ENCODE data around the gene HOXC12. TPM values are rescaled to one million over a fixed set of nuclear protein-coding genes. Genes with fewer than 3 reads are reported as not detected.

HOXC12 gene
- polyA plus RNA-seq, 1 experiment = 0.06 TPM

DNA sequence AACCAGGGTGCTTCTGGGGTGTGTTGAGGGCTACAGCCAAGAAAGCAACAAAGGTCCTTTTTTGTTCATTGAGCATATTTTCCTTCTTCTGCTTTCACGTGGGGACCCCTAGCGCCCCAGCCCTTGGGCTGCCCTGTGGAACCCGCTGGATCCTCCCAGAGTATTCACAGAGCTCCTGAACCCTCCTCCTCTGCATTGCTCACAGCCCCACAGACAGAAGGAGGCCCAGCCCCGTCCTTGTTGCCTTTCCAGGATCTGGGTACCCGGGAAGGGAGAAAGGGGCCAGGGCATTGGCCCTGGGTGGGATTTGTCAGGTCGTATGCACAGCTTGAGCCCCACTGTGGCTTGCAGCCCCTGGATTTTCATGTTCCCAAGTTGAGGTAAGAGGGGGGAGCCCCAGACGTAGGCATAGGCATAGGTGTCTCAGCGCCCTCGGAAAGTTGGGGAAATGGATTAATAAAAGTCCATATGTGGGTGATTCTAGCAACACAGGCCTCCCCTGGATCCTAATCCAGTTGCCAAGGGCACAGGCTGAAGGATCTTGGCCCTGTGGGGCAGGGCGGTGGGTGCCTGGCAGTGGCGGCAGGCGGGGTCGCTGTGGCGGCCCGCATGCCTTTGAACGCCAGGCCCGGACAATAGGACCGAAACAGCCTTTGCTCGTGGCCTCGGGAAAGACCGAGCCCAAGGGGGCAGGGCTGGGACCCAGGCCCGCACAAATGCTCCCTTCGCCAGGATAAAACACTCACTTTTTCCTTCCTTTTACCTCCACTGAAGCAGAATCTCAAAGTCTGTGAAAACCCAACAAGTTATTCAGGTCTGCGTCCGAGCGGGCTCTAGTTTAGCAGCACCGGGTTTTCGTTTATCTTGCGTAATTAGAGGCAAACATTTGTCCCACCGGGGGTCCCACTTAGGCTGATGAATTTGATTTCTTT is 27.2 kb downstream of the HOXC12 start:
- ChIA-PET POLR2A (interaction anchor here (0.6 kb wide), 1 partner anchor 17 kb away, joined by 4 read pairs; no protein-coding TSS in a partner anchor), CTCF (interaction anchor here (0.7 to 2.0 kb wide), 4 partner anchors 194 to 219 kb away, joined by 3 to 8 read pairs (median 4); no protein-coding TSS in a partner anchor)
- Histone ChIP-seq H3K27me3 (ENCODE audit: control insufficient read depth, insufficient read depth, low read length) (no peaks in the 10 kb centered on the region), H3K36me3 (ENCODE audit: control insufficient read depth, insufficient read depth, low read length) (no peaks in the 10 kb centered on the region), H3K4me3 (ENCODE audit: low read depth, low read length) (peak overlapping the region; percentile 46)
- no peak for DNase-seq (ENCODE audit: low read depth)
- TF ChIP-seq, protein P1, sequence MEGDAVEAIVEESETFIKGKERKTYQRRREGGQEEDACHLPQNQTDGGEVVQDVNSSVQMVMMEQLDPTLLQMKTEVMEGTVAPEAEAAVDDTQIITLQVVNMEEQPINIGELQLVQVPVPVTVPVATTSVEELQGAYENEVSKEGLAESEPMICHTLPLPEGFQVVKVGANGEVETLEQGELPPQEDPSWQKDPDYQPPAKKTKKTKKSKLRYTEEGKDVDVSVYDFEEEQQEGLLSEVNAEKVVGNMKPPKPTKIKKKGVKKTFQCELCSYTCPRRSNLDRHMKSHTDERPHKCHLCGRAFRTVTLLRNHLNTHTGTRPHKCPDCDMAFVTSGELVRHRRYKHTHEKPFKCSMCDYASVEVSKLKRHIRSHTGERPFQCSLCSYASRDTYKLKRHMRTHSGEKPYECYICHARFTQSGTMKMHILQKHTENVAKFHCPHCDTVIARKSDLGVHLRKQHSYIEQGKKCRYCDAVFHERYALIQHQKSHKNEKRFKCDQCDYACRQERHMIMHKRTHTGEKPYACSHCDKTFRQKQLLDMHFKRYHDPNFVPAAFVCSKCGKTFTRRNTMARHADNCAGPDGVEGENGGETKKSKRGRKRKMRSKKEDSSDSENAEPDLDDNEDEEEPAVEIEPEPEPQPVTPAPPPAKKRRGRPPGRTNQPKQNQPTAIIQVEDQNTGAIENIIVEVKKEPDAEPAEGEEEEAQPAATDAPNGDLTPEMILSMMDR (IDR thresholded peaks at IDR 0.05; ENCODE audit: insufficient read depth, low read depth, low read length) = no peak

DNA sequence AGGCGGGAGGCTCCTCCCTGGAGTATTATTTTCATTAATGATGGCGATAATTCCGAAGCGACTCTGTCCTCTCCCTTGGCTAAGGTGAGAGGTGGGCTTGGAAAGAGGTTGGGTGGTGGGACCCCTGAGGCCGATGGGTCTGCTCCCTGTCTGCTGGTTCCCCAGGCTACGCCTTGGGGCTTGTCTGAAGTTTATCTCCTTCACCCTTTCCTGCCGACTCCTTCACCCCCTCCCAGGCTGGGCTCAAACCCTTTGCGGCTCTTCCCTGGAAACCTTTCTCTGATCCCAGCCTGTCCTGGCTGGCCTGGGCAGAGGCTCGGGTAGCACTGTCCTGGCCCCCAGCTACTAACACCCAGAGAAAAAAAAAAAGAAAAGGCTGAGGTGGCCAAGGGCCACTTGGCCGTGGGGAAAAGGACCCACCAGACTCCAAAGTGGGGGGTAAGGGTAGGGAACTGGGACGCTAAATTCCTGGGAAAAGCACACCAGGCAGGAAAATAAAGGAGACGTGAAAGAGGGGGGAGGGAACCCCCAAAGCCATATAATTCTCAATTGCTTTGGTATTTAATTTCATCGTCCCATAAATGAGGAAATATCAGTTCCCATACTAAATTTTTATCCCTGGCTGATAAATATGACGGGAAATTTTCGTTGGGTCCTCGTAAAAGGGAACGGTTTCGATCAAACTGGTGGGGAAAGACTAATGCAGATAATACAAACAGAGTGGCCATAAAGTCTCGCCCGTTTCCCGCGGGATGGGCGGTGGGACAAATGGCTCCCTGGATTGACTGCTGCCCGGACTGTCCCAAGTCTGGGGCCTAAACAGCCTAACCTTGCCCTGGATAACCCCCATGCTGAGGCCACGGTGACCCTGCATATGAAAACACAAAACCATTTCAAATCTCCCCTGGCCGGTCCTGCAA is 28.2 kb downstream of the HOXC12 start:
- peak overlapping the region; percentile 46 for H3K4me3 ChIP-seq (ENCODE audit: low read depth, low read length)
- ChIA-PET POLR2A (interaction anchor here (0.6 kb wide), 1 partner anchor 18 kb away, joined by 4 read pairs; no protein-coding TSS in a partner anchor), CTCF (interaction anchor here (1.4 kb wide), 1 partner anchor 209 kb away, joined by 4 read pairs; no protein-coding TSS in a partner anchor)

DNA sequence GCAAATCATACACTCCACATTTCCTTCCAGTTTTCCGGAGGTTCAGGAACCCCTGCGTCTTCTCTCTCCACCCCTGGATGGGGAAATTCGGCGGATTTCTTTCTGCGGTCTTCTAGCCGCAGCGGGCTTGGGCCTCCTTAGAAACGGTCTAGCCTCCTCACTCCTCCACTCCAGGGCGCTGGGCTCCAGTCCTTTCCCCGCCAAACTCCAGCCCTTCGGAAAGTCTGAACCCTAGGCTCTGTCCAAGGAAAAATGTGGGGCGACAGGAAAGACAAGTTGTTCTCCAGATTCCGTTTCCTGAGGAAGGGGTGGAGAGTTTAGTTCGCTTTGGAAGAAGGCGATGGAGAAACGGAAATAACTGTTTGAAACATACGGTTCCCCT is 28.9 kb downstream of the HOXC12 start:
- Histone ChIP-seq H3K36me3 (ENCODE audit: control insufficient read depth, insufficient read depth, low read length) (no peaks in the 10 kb centered on the region), H3K4me3 (ENCODE audit: low read depth, low read length) (peak overlapping the region; percentile 46)

More for the DNA sequence above, 28.2 kb downstream of the HOXC12 start:
- no peak for DNase-seq (ENCODE audit: low read depth)
- TF ChIP-seq, protein P1 (IDR thresholded peaks at IDR 0.05; ENCODE audit: insufficient read depth, low read depth, low read length) = no peak
- H3K36me3 ChIP-seq (ENCODE audit: control insufficient read depth, insufficient read depth, low read length) = no peaks in the 10 kb centered on the region
- H3K27me3 ChIP-seq (ENCODE audit: control insufficient read depth, insufficient read depth, low read length) = no peaks in the 10 kb centered on the region

DNA sequence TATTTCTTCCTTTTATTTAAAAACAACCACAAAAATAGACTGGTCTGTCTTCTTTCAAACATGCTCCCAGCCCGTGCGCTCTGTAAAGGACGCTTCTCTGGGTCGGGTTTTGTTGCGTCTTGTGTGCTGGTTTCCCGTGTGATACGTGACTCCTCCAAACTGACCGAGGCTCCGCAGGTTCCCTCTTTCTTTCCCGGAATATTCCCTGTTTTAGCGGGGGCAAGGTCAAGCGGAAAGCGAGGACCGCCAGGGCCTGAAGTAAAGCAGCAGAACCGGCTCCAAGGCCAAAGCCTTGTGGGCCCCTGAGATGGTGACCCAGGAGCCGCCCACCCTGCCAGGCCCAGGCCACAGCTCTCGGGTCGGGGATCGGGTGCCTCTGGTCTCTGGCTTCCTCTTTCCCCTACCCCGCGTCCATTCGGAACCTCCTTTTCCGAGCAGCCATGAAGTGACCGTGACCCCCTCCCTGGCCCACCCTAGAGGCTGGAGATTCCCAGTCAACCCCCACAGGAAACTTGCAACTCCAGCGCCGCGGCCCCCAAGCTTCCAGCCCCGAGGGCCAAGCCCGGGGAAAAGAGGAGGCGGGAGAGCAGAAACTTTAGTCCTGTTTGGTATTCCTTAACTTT is 29.4 kb downstream of the HOXC12 start:
- Histone ChIP-seq H3K27me3 (ENCODE audit: control insufficient read depth, insufficient read depth, low read length) (peaks cover 2% of the 10 kb centered on the region; the same call in 1 of the 2 replicates), H3K4me3 (ENCODE audit: low read depth, low read length) (peak overlapping the region; percentile 46), H3K36me3 (ENCODE audit: control insufficient read depth, insufficient read depth, low read length) (no peaks in the 10 kb centered on the region)
- POLR2A ChIA-PET = interaction anchor here (0.8 kb wide), 1 partner anchor 213 kb away, joined by 4 read pairs; no protein-coding TSS in a partner anchor
- CTCF ChIA-PET = interaction anchor here (0.8 to 5.8 kb wide), 18 partner anchors 8 to 241 kb away, joined by 3 to 90 read pairs (median 6); partner anchors contain the start of genes HOXC11, HOXC12, HOXC5 and HOXC8
- no peak for DNase-seq (ENCODE audit: low read depth)
- TF ChIP-seq, protein P1 (IDR thresholded peaks at IDR 0.05; ENCODE audit: insufficient read depth, low read depth, low read length) = no peak

More for the DNA sequence above, 28.9 kb downstream of the HOXC12 start:
- ChIA-PET CTCF (interaction anchor here (0.8 to 5.8 kb wide), 7 partner anchors 16 to 224 kb away, joined by 3 to 90 read pairs (median 10); partner anchors contain the start of genes HOXC12, HOXC5, HOXC8 and HOXC9), POLR2A (no interaction called here)
- peaks cover 2% of the 10 kb centered on the region; the same call in 1 of the 2 replicates for H3K27me3 ChIP-seq (ENCODE audit: control insufficient read depth, insufficient read depth, low read length)
- TF ChIP-seq, protein P1 (IDR thresholded peaks at IDR 0.05; ENCODE audit: insufficient read depth, low read depth, low read length) = no peak
- no peak for DNase-seq (ENCODE audit: low read depth)

Measured in BJ (cell line).